Sigmoid colon (tissue), 4 donors: Measurements from ENCODE around the gene SLC25A30.

Experiments
- CTCF ChIP-seq, 4 experiments: fragments of 450-650 bp in 3 of 4; fragments of 200-600 bp in 1 of 4; IDR thresholded peaks; one replicate each; pipeline ENCODE4 v1.5.1; 2016 to 2019; ENCODE audit warnings: antibody characterized with exemption in 4 of 4, mild to moderate bottlenecking in 3 of 4, moderate library complexity in 2 of 4
- EP300 ChIP-seq, 4 donors: sonication (generic); formaldehyde crosslinking; IDR thresholded peaks; one replicate each; pipeline ENCODE4 v1.6.1; 2017; ENCODE audit warnings: antibody characterized with exemption in 4 of 4
- POLR2A ChIP-seq, 2 donors: fragments of 450-650 bp; IDR thresholded peaks; one replicate each; pipeline ENCODE4 v1.6.1; 2016; ENCODE audit warnings: antibody characterized with exemption in 2 of 2, mild to moderate bottlenecking in 2 of 2, moderate library complexity in 2 of 2
- POLR2AphosphoS5 ChIP-seq, 4 donors: sonication (generic); formaldehyde crosslinking; IDR thresholded peaks; one replicate each; pipeline ENCODE4 v1.6.1; 2017; ENCODE audit warnings: antibody characterized with exemption in 4 of 4

GRCh38 chr13:45352031-45352430 is 66.1 kb downstream of the SLC25A30 start:
- TF ChIP-seq POLR2A (IDR thresholded peaks at IDR 0.05) (no peak), CTCF (IDR thresholded peaks at IDR 0.05) (no peak), POLR2AphosphoS5 (IDR thresholded peaks at IDR 0.05) (no peak), EP300 (IDR thresholded peaks at IDR 0.05) (no peak)
